ENCODE measurements around the gene PPP1R1B.

- TF ChIP-seq JUNB (CRISPR knock-in tag; conservative IDR thresholded peaks at IDR 0.05) (no peak), REST (IDR thresholded peaks at IDR 0.05; ENCODE audit: borderline replicate concordance) (no peak), REST (CRISPR knock-in tag; IDR thresholded peaks at IDR 0.05; ENCODE audit: low read depth) (no peak), CTCF (IDR thresholded peaks at IDR 0.05 in 2 of 3, conservative IDR thresholded peaks at IDR 0.05 in 1 of 3; ENCODE audit: insufficient read depth in 2 of 3, low read depth in 1 of 3, low read length in 3 of 3) (no peak), ELF4 (CRISPR knock-in tag; IDR thresholded peaks at IDR 0.05) (no peak), STAT6 (CRISPR knock-in tag; IDR thresholded peaks at IDR 0.05) (no peak), FIP1L1 (IDR thresholded peaks at IDR 0.05; ENCODE audit: low read depth, low read length, poor library complexity, severe bottlenecking) (no peak), POLR2A (conservative IDR thresholded peaks at IDR 0.05) (no peak), CEBPB (tag; IDR thresholded peaks at IDR 0.05) (no peak), EZH2 (IDR thresholded peaks at IDR 0.05; ENCODE audit: borderline replicate concordance, low read depth, low read length) (no peak), ZNF644 (tag; IDR thresholded peaks at IDR 0.05; ENCODE audit: low read depth) (no peak), NFYB (IDR thresholded peaks at IDR 0.05; ENCODE audit: extremely low read depth, insufficient read length) (no peak)
Observed at GRCh38 chr17:39640591-39641031, 13.9 kb downstream of the PPP1R1B start.
